ENCODE data around the gene CCDC68. TPM values are rescaled to one million over a fixed set of nuclear protein-coding genes. Genes with fewer than 3 reads are reported as not detected.

The CCDC68 gene
- total RNA-seq, 2 experiments from 2014 or later: not detected

DNA sequence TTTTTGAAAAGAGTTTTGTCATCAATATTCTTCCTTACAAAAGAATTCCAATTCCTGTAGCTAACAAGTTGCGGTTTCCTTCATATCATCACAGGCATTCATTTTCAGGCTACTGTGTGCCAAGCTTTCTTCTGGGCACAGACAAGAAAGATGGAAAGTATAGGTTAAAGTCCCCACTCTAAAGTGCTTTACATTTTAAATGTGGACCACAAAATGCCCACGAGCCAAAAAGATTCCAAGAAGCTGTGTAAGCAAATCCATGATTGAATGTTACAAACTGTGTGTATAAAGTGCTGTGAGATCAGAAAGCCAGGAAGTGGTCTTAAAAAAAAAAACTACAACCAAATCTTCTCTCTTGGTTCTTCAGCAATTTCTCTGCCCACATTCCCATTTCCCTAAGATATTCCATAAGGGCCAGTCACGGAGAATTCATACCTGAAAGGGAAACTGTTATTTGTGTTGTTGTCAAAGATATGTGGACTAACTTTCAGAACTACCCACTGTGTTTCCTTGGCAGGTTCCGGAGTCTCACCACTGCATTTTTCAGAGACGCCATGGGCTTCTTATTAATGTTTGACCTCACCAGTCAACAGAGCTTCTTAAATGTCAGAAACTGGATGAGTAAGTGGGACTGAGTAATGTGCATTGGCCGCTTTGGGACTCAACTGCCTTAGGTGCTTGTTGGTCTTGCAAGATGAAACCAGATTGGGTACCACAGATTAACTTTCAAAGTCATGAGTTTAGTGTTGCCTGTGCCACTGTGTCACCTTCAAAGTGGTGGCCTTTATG lies 75.3 kb downstream of the CCDC68 start:
- intact Hi-C loops (cut with DNase I, micrococcal nuclease): no loop called here
- Mint-ChIP-seq H3K4me3 (no peak overlapping the region), H3K9me3 (ENCODE audit: low read depth) (no peaks in the 10 kb centered on the region), H3K27ac (no peak overlapping the region), H3K4me1 (no peaks in the 10 kb centered on the region), H3K36me3 (ENCODE audit: low read depth) (peaks cover 7% of the 10 kb centered on the region), H3K27me3 (no peaks in the 10 kb centered on the region)
- no peak for ATAC-seq
- POLR2A ChIA-PET: no interaction called here
- no peak for DNase-seq
- CTCF ChIA-PET: interaction anchor here (0.7 kb wide), 1 partner anchor 128 kb away, joined by 3 read pairs; no protein-coding TSS in a partner anchor

- H3K4me3 Mint-ChIP-seq: no peak overlapping the region
- H3K4me1 Mint-ChIP-seq: no peaks in the 10 kb centered on the region
- no peaks in the 10 kb centered on the region for H3K27me3 Mint-ChIP-seq
- peaks cover 6% of the 10 kb centered on the region for H3K36me3 Mint-ChIP-seq (ENCODE audit: low read depth)
- DNase-seq (no peak), ATAC-seq (no peak)
- ChIA-PET POLR2A (no interaction called here), CTCF (interaction anchor here (0.6 to 1.5 kb wide), 4 partner anchors 10 to 220 kb away, joined by 3 read pairs; no protein-coding TSS in a partner anchor)
- H3K27ac Mint-ChIP-seq: no peak overlapping the region
- no peaks in the 10 kb centered on the region for H3K9me3 Mint-ChIP-seq (ENCODE audit: low read depth)
- intact Hi-C loops (cut with DNase I, micrococcal nuclease): no loop called here
These were observed 76.9 kb downstream of the CCDC68 start for GRCh38 chr18:54882318-54882717.

DNA sequence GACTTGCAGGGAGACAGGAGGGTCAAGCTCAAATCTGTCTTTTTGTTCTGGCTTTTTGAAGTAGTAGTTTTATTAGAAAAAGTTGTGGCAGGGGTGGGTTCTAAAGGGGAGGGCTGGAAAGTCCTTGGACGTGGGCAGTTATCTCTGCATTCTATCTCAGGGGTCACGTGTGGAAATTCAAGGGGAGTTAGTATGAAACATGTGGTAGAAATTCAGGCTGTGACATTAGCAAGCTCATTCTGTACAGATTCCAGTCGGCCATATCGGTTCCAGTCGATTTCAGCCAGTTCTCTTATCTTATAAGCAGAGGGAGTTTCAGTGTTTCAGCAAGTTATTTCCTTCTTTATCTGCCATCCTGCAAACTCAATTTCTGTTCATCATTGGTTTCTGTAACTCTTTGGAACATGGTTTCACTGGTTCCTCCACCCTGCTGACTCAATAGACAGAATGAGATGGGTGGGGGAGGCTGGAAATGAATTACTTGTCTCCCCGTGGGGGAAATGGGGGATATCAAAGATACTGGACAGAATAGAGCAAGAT lies 78.0 kb downstream of the CCDC68 start:
- H3K36me3 Mint-ChIP-seq (ENCODE audit: low read depth): peaks cover 6% of the 10 kb centered on the region
- no peaks in the 10 kb centered on the region for H3K27me3 Mint-ChIP-seq
- POLR2A ChIA-PET: no interaction called here
- intact Hi-C loops (cut with DNase I, micrococcal nuclease): no loop called here
- H3K9me3 Mint-ChIP-seq (ENCODE audit: low read depth): no peaks in the 10 kb centered on the region
- H3K4me1 Mint-ChIP-seq: no peaks in the 10 kb centered on the region
- H3K27ac Mint-ChIP-seq: no peak overlapping the region
- H3K4me3 Mint-ChIP-seq: no peak overlapping the region
- CTCF ChIA-PET: interaction anchor here (1.5 kb wide), 1 partner anchor 9 kb away, joined by 3 read pairs; no protein-coding TSS in a partner anchor
- DNase-seq (no peak), ATAC-seq (no peak)

- H3K9me3 Mint-ChIP-seq (ENCODE audit: low read depth): no peaks in the 10 kb centered on the region
- ATAC-seq: no peak
- intact Hi-C loops (cut with DNase I, micrococcal nuclease): no loop called here
- POLR2A ChIA-PET: no interaction called here
- H3K4me1 Mint-ChIP-seq: no peaks in the 10 kb centered on the region
- no peaks in the 10 kb centered on the region for H3K27me3 Mint-ChIP-seq
- no peak for DNase-seq
- H3K36me3 Mint-ChIP-seq (ENCODE audit: low read depth): peaks cover 4% of the 10 kb centered on the region
- H3K4me3 Mint-ChIP-seq: no peak overlapping the region
- CTCF ChIA-PET: no interaction called here
- H3K27ac Mint-ChIP-seq: no peak overlapping the region
These were observed 78.7 kb downstream of the CCDC68 start for GRCh38 chr18:54880395-54881105.

DNA sequence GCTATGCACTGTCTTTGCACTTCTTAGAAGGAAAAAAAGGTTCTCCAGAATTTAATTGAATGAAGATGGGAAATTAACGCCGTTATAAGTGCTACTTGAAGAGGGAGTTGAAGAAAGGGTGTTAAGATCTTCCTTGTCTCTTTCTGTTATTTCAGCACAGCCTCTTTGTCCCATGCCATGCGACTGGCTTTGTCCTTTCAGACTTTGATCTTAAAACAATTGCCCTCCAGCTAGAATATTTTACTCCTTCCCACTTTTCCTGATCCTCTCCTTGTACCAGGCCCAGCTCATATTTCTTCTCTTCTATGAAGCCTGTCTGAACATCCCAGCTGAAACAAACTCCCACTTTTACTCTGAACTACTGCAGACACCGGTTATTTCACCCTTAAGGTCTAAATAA lies 79.6 kb downstream of the CCDC68 start:
- no peak overlapping the region for H3K27ac Mint-ChIP-seq
- DNase-seq (no peak), ATAC-seq (no peak)
- no peaks in the 10 kb centered on the region for H3K4me1 Mint-ChIP-seq
- intact Hi-C loops (cut with DNase I, micrococcal nuclease): no loop called here
- H3K27me3 Mint-ChIP-seq: no peaks in the 10 kb centered on the region
- ChIA-PET POLR2A (interaction anchor here (0.6 kb wide), 1 partner anchor 443 kb away, joined by 4 read pairs; no protein-coding TSS in a partner anchor), CTCF (interaction anchor here (0.7 kb wide), 1 partner anchor 35 kb away, joined by 3 read pairs; no protein-coding TSS in a partner anchor)
- no peaks in the 10 kb centered on the region for H3K36me3 Mint-ChIP-seq (ENCODE audit: low read depth)
- H3K9me3 Mint-ChIP-seq (ENCODE audit: low read depth): no peaks in the 10 kb centered on the region
- no peak overlapping the region for H3K4me3 Mint-ChIP-seq

- H3K36me3 Mint-ChIP-seq (ENCODE audit: low read depth): no peaks in the 10 kb centered on the region
- ChIA-PET CTCF (interaction anchor here (0.7 kb wide), 1 partner anchor 34 kb away, joined by 3 read pairs; no protein-coding TSS in a partner anchor), POLR2A (no interaction called here)
- H3K4me3 Mint-ChIP-seq: no peak overlapping the region
- intact Hi-C loops (cut with DNase I, micrococcal nuclease): no loop called here
- H3K27ac Mint-ChIP-seq: no peak overlapping the region
- ATAC-seq (no peak), DNase-seq (no peak)
- no peaks in the 10 kb centered on the region for H3K9me3 Mint-ChIP-seq (ENCODE audit: low read depth)
- H3K4me1 Mint-ChIP-seq: peaks cover 3% of the 10 kb centered on the region
- H3K27me3 Mint-ChIP-seq: no peaks in the 10 kb centered on the region
These were observed 80.5 kb downstream of the CCDC68 start for GRCh38 chr18:54878659-54879358.

GRCh38 chr18:54878159-54878622 lies 81.1 kb downstream of the CCDC68 start:
- no peaks in the 10 kb centered on the region for H3K9me3 Mint-ChIP-seq (ENCODE audit: low read depth)
- intact Hi-C loops (cut with DNase I, micrococcal nuclease): no loop called here
- DNase-seq: no peak
- H3K4me1 Mint-ChIP-seq: peaks cover 6% of the 10 kb centered on the region
- ChIA-PET POLR2A (no interaction called here), CTCF (no interaction called here)
- H3K4me3 Mint-ChIP-seq: no peak overlapping the region
- H3K27me3 Mint-ChIP-seq: no peaks in the 10 kb centered on the region
- no peak for ATAC-seq
- H3K27ac Mint-ChIP-seq: no peak overlapping the region
- no peaks in the 10 kb centered on the region for H3K36me3 Mint-ChIP-seq (ENCODE audit: low read depth)

DNA sequence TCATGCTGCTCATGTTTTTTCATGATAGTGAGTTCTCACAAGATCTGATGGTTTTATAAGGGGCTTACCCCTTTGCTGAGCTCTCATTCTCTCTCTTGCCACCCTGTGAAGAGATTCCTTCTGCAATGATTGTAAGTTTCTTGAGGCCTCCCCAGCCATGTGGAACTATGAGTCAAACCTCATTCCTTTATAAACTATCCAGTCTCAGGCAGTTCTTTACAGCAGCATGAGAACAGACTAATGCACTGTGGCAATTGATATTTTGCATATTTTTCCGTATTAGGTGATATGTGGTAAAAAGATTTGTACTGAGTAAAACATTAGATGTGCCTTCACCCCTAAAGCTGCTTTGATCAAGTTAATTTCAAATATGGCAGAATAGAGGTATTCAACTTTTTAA lies 82.2 kb downstream of the CCDC68 start:
- intact Hi-C loops (cut with DNase I, micrococcal nuclease): no loop called here
- Mint-ChIP-seq H3K4me1 (peaks cover 9% of the 10 kb centered on the region), H3K27ac (no peak overlapping the region), H3K4me3 (no peak overlapping the region), H3K9me3 (ENCODE audit: low read depth) (no peaks in the 10 kb centered on the region), H3K27me3 (no peaks in the 10 kb centered on the region), H3K36me3 (ENCODE audit: low read depth) (no peaks in the 10 kb centered on the region)
- ATAC-seq: no peak
- no peak for DNase-seq
- CTCF ChIA-PET: no interaction called here
- POLR2A ChIA-PET: no interaction called here

DNA sequence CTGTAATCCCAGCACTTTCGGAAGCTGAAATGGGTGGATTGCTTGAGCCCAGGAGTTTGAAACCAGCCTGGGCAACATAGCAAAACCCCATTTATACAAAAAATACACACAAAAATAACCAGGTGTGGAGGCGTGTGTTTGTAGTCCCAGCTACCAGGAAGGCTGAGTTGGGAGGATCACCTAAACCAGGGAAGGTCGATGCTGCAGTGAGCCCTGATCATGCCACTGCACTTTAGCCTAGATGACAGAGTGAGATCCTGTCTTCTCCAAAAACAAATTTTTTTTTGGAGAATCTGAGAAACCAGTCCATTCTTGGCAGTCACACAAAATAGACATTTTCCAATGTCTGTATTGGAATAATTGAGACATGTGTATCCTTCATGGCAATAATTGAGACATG lies 84.2 kb downstream of the CCDC68 start:
- H3K4me1 Mint-ChIP-seq: peaks cover 9% of the 10 kb centered on the region
- ATAC-seq (no peak), DNase-seq (no peak)
- H3K36me3 Mint-ChIP-seq (ENCODE audit: low read depth): no peaks in the 10 kb centered on the region
- no peak overlapping the region for H3K27ac Mint-ChIP-seq
- CTCF ChIA-PET: no interaction called here
- no peaks in the 10 kb centered on the region for H3K27me3 Mint-ChIP-seq
- POLR2A ChIA-PET: no interaction called here
- intact Hi-C loops (cut with DNase I, micrococcal nuclease): no loop called here
- H3K9me3 Mint-ChIP-seq (ENCODE audit: low read depth): no peaks in the 10 kb centered on the region
- H3K4me3 Mint-ChIP-seq: no peak overlapping the region

- ChIA-PET CTCF (interaction anchor here (0.8 kb wide), 1 partner anchor 49 kb away, joined by 3 read pairs; no protein-coding TSS in a partner anchor), POLR2A (no interaction called here)
- H3K4me1 Mint-ChIP-seq: peaks cover 9% of the 10 kb centered on the region
- intact Hi-C loops (cut with DNase I, micrococcal nuclease): no loop called here
- no peak overlapping the region for H3K27ac Mint-ChIP-seq
- no peaks in the 10 kb centered on the region for H3K9me3 Mint-ChIP-seq (ENCODE audit: low read depth)
- no peak overlapping the region for H3K4me3 Mint-ChIP-seq
- no peaks in the 10 kb centered on the region for H3K36me3 Mint-ChIP-seq (ENCODE audit: low read depth)
- DNase-seq: no peak
- ATAC-seq: no peak
- H3K27me3 Mint-ChIP-seq: no peaks in the 10 kb centered on the region
These were observed 85.4 kb downstream of the CCDC68 start for GRCh38 chr18:54873884-54874255.

- H3K27ac Mint-ChIP-seq: no peak overlapping the region
- H3K4me1 Mint-ChIP-seq: peaks cover 9% of the 10 kb centered on the region
- no peak overlapping the region for H3K4me3 Mint-ChIP-seq
- no peaks in the 10 kb centered on the region for H3K36me3 Mint-ChIP-seq (ENCODE audit: low read depth)
- no peak for ATAC-seq
- ChIA-PET CTCF (interaction anchor here (0.9 kb wide), 1 partner anchor 9 kb away, joined by 3 read pairs; no protein-coding TSS in a partner anchor), POLR2A (no interaction called here)
- H3K27me3 Mint-ChIP-seq: no peaks in the 10 kb centered on the region
- intact Hi-C loops (cut with DNase I, micrococcal nuclease): no loop called here
- no peaks in the 10 kb centered on the region for H3K9me3 Mint-ChIP-seq (ENCODE audit: low read depth)
- no peak for DNase-seq
These were observed 86.6 kb downstream of the CCDC68 start for GRCh38 chr18:54872681-54873080.
